ENCODE results near the gene AGAP1. TPM values are rescaled to one million over a fixed set of nuclear protein-coding genes. Genes with fewer than 3 reads are reported as not detected.

The AGAP1 gene
- total RNA-seq, 2 experiments from 2014 or later, result not detected

- no peak overlapping the region for H2AFZ ChIP-seq (ENCODE audit: low read length)
- no peaks in the 10 kb centered on the region for H3K9me2 ChIP-seq (ENCODE audit: insufficient read depth, low read length)
- H3K4me3 ChIP-seq (ENCODE audit: low read depth, low read length, poor library complexity, severe bottlenecking), result no peak overlapping the region
- DNase-seq (ENCODE audit: low spot score), result no peak
- no peaks in the 10 kb centered on the region for H4K20me1 ChIP-seq (ENCODE audit: insufficient read depth, low read length)
- ChIA-PET CTCF (ENCODE audit: unreplicated experiment) (no interaction called here), POLR2A (interaction anchor here (0.5 to 0.6 kb wide), 2 partner anchors 117 to 232 kb away, joined by 3 read pairs; no protein-coding TSS in a partner anchor)
- intact Hi-C loops (cut with micrococcal nuclease; ENCODE audit: unreplicated experiment), result no loop called here
- no peak for TF ChIP-seq EZH2phosphoT487 (IDR thresholded peaks at IDR 0.05; ENCODE audit: borderline replicate concordance, low read depth, low read length)
- TF ChIP-seq, protein P1, sequence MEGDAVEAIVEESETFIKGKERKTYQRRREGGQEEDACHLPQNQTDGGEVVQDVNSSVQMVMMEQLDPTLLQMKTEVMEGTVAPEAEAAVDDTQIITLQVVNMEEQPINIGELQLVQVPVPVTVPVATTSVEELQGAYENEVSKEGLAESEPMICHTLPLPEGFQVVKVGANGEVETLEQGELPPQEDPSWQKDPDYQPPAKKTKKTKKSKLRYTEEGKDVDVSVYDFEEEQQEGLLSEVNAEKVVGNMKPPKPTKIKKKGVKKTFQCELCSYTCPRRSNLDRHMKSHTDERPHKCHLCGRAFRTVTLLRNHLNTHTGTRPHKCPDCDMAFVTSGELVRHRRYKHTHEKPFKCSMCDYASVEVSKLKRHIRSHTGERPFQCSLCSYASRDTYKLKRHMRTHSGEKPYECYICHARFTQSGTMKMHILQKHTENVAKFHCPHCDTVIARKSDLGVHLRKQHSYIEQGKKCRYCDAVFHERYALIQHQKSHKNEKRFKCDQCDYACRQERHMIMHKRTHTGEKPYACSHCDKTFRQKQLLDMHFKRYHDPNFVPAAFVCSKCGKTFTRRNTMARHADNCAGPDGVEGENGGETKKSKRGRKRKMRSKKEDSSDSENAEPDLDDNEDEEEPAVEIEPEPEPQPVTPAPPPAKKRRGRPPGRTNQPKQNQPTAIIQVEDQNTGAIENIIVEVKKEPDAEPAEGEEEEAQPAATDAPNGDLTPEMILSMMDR (conservative IDR thresholded peaks at IDR 0.05; ENCODE audit: low read length), result no peak
- no peak overlapping the region for H3K4me2 ChIP-seq (ENCODE audit: low read length)
- BruUV-seq (replicated peaks), result no TSS peak
- H3K9me3 ChIP-seq (ENCODE audit: low read length), result no peaks in the 10 kb centered on the region
- no peaks in the 10 kb centered on the region for H3K36me3 ChIP-seq (ENCODE audit: insufficient read depth, low read length)
- H3K4me1 ChIP-seq (ENCODE audit: insufficient read depth, low read length, poor library complexity, severe bottlenecking), result no peaks in the 10 kb centered on the region
- H3K27ac ChIP-seq (ENCODE audit: low read depth, low read length, poor library complexity, severe bottlenecking), result no peak overlapping the region
- no peaks in the 10 kb centered on the region for H3K79me2 ChIP-seq (ENCODE audit: insufficient read depth, low read depth, low read length)
Observed at GRCh38 chr2:235504441-235505180, 10.8 kb downstream of the AGAP1 start.

GRCh38 chr2:235505181-235505741, 11.4 kb downstream of the AGAP1 start:
- POLR2A ChIA-PET, result interaction anchor here (0.6 kb wide), 1 partner anchor 231 kb away, joined by 3 read pairs; no protein-coding TSS in a partner anchor
- Histone ChIP-seq H3K4me3 (ENCODE audit: low read depth, low read length, poor library complexity, severe bottlenecking) (no peak overlapping the region), H3K79me2 (ENCODE audit: insufficient read depth, low read depth, low read length) (no peaks in the 10 kb centered on the region), H3K4me1 (ENCODE audit: insufficient read depth, low read length, poor library complexity, severe bottlenecking) (no peaks in the 10 kb centered on the region), H4K20me1 (ENCODE audit: insufficient read depth, low read length) (no peaks in the 10 kb centered on the region), H3K4me2 (ENCODE audit: low read length) (no peak overlapping the region), H2AFZ (ENCODE audit: low read length) (no peak overlapping the region), H3K27ac (ENCODE audit: low read depth, low read length, poor library complexity, severe bottlenecking) (no peak overlapping the region), H3K9me2 (ENCODE audit: insufficient read depth, low read length) (no peaks in the 10 kb centered on the region), H3K9me3 (ENCODE audit: low read length) (no peaks in the 10 kb centered on the region), H3K36me3 (ENCODE audit: insufficient read depth, low read length) (no peaks in the 10 kb centered on the region)
- CTCF ChIA-PET (ENCODE audit: unreplicated experiment), result no interaction called here
- intact Hi-C loops (cut with micrococcal nuclease; ENCODE audit: unreplicated experiment), result no loop called here
- no peak for DNase-seq (ENCODE audit: low spot score)
- TF ChIP-seq, protein P1 (conservative IDR thresholded peaks at IDR 0.05; ENCODE audit: low read length), result no peak
- TF ChIP-seq EZH2phosphoT487 (IDR thresholded peaks at IDR 0.05; ENCODE audit: borderline replicate concordance, low read depth, low read length), result no peak
- no TSS peak for BruUV-seq (replicated peaks)

All from OCI-LY7 (cell line).